NAMALWA (cell line): ENCODE data around the gene FAM186B.
A peak's percentile ranks its signal among the peaks of the same experiment; 100 is the strongest.

Experiments used
- DNase-seq: peaks from one replicate; pipeline ENCODE4 v3.0.0-alpha.2; 2015; ENCODE audit warnings: low spot score

FAM186B gene

GRCh38 chr12:49552014-49552413, 53.4 kb downstream of the FAM186B start:
- DNase-seq = no peak

- no peak for DNase-seq
These were observed 54.7 kb downstream of the FAM186B start for GRCh38 chr12:49550693-49551252.

- DNase-seq = no peak
These were observed 55.4 kb downstream of the FAM186B start for GRCh38 chr12:49549735-49550692.

GRCh38 chr12:49548822-49549648, 56.4 kb downstream of the FAM186B start:
- no peak for DNase-seq

GRCh38 chr12:49548481-49548821, 57.0 kb downstream of the FAM186B start:
- DNase-seq = no peak

- no peak for DNase-seq
These were observed 58.2 kb downstream of the FAM186B start for GRCh38 chr12:49547090-49547690.

- DNase-seq = no peak
These were observed 59.0 kb downstream of the FAM186B start for GRCh38 chr12:49546481-49546880.

GRCh38 chr12:49545815-49546214, 59.6 kb downstream of the FAM186B start:
- DNase-seq = no peak

- DNase-seq = no peak
These were observed 61.3 kb downstream of the FAM186B start for GRCh38 chr12:49543914-49544815.

- no peak for DNase-seq
These were observed 62.1 kb downstream of the FAM186B start for GRCh38 chr12:49543221-49543913.

- no peak for DNase-seq
These were observed 62.8 kb downstream of the FAM186B start for GRCh38 chr12:49542592-49543160.

GRCh38 chr12:49541911-49542505, 63.4 kb downstream of the FAM186B start:
- DNase-seq = no peak

GRCh38 chr12:49541140-49541861, 64.1 kb downstream of the FAM186B start:
- no peak for DNase-seq

- no peak for DNase-seq
These were observed 65.0 kb downstream of the FAM186B start for GRCh38 chr12:49540229-49541139.

- DNase-seq = no peak
These were observed 65.8 kb downstream of the FAM186B start for GRCh38 chr12:49539406-49540228.

GRCh38 chr12:49538510-49539403, 66.7 kb downstream of the FAM186B start, which contains the start of gene KCNH3:
TSS of gene KCNH3 (plus strand) at chr12:49539030. CDS start at chr12:49539417, 387 bp downstream.
- peak; percentile 75 for DNase-seq
